Heart left ventricle (tissue), 16 donors: ENCODE measurements around the gene C12orf75. TPM values are rescaled to one million over a fixed set of nuclear protein-coding genes. Genes with fewer than 3 reads are reported as not detected.
"Not testable (repeated sequence)": the region's sequence is repeated elsewhere in the genome, so short reads cannot be mapped to it uniquely, and the experiment has no call there.

Experiments
- ATAC-seq, 4 donors: fragments of 200-7000 bp; cut with Tn5 transposase; one replicate each; pipeline ENCODE4 v1.9.1; 2020 to 2022; ENCODE audit warnings: moderate library complexity in 4 of 4, mild to moderate bottlenecking in 3 of 4, moderate number of reproducible peaks in 1 of 4
- DNase-seq, 5 donors: peaks; one replicate each; pipeline ENCODE4 v3.0.0-alpha.2; 2020
- H3K27ac ChIP-seq, 12 donors: fragments of 200-600 bp; sonication (generic) in 4 of 12; one replicate each; pipeline versions ENCODE4 v1.5.0 to v1.8.0; 2016 to 2022; ENCODE audit warnings: mild to moderate bottlenecking in 2 of 12
- H3K27me3 ChIP-seq, 9 donors: fragments of 200-600 bp; sonication (generic) in 2 of 9; one replicate each; pipeline versions ENCODE4 v1.5.1 to v1.8.0; 2016 to 2022; ENCODE audit warnings: mild to moderate bottlenecking in 3 of 9
- H3K36me3 ChIP-seq, 9 donors: fragments of 200-600 bp; sonication (generic) in 2 of 9; one replicate each; pipeline versions ENCODE4 v1.5.0 to v1.8.0; 2018 to 2022; ENCODE audit warnings: mild to moderate bottlenecking in 2 of 9
- H3K4me1 ChIP-seq, 12 donors: fragments of 200-600 bp; sonication (generic) in 4 of 12; one replicate each; pipeline versions ENCODE4 v1.5.0 to v1.8.0; 2016 to 2022; ENCODE audit warnings: mild to moderate bottlenecking in 3 of 12
- H3K4me3 ChIP-seq, 12 donors: fragments of 200-600 bp; sonication (generic) in 4 of 12; one replicate each; pipeline versions ENCODE4 v1.5.0 to v1.8.0; 2017 to 2022; ENCODE audit warnings: mild to moderate bottlenecking in 9 of 12, moderate library complexity in 4 of 12
- H3K9me3 ChIP-seq, 12 donors: fragments of 200-600 bp; sonication (generic) in 4 of 12; one replicate each; pipeline versions ENCODE4 v1.5.0 to v1.8.0; 2016 to 2022; ENCODE audit warnings: mild to moderate bottlenecking in 1 of 12
- POLR2A ChIP-seq, 2 donors: fragments of 450-650 bp; IDR thresholded peaks; one replicate each; pipeline ENCODE4 v1.6.1; 2017; ENCODE audit warnings: antibody characterized with exemption in 2 of 2, mild to moderate bottlenecking in 2 of 2, moderate library complexity in 2 of 2
- WGBS, 4 donors: extraction: QIAGEN DNeasy Blood & Tissue Kit in 2 of 4; methylation state at CpG; one replicate each; pipeline versions ENCODE4 v1.1.5 to v1.1.7; 2013 to 2018; 5-methylcytosine and 5-hydroxymethylcytosine counted together
- intact Hi-C, 10 donors: fragments of 100-400 bp; cut with DNase I; formaldehyde crosslinking; loops; one replicate each; pipeline versions ENCODE4 v1.11.1 to v1.14.2; 2022
- polyA plus RNA-seq, 2 donors: library from polyadenylated mRNA; stranded (reverse); fragments of 200-250 nt; gene quantifications; one replicate each; pipeline ENCODE4 v1.2.3, GENCODE V29; 2013
- total RNA-seq, 9 donors: library from RNA; depleted of rRNA in 2 of 9; stranded (reverse); fragments of >200 nt in 2 of 9; fragmentation: NEBNext Ultra II Directional in 3 of 9; extraction: Animal tissue kit (Norgen Biotek cat#: 25700) in 3 of 9; gene quantifications; one replicate each; pipeline versions ENCODE4 v1.1.0 to v1.2.4, GENCODE V29; 2016 to 2023
- TF ChIP-seq, protein P1 (sequence below), 12 donors: fragments of 200-600 bp; sonication (generic) in 4 of 12; IDR thresholded peaks; one replicate each; pipeline versions ENCODE4 v1.5.0 to v1.8.0; 2018 to 2022; ENCODE audit warnings: antibody characterized with exemption in 12 of 12, mild to moderate bottlenecking in 5 of 12
- donor health status: ischemic (EF 13 %, LVEDD 7.1; RV severe dilation, severe dysfunction).
- donor health status: healthy with polysubstance abuse.
- donor health status: DM: no; HTN: yes; CAD: no.
- donor health status: DM: no; HTN: no; CAD: no.
- donor health status: ischemic (EF 25% LVEDD 6.9; RV normal size, moderate dysfunction).
- donor health status: ischemic (EF 25% LVEDD 5.7; RV mildly dilated, moderate dysfunction).
- donor health status: healthy.
- donor health status: DM: yes; HTN: yes; CAD: no.
- donor health status: ischemic (EF 35%, LVEDD 5.7; RV mildly dilated, moderate dysfunction).
- donor health status: nonischemic (EF 11% LVEDD 7.7; RV severe dilation, severe dysfunction).
- donor health status: DM: yes; HTN: yes; CAD: no.
- donor health status: PGD.
- donor health status: ischemic (EF 29% LVEDD 5.4; RV normal size, mild dysfunction).
- donor health status: nonischemic (EF 23%, LVEDD 6.1; RV moderate dilation, normal function).

The C12orf75 gene
- total and polyA plus RNA-seq, 11 donors = 0.33 to 14.5 (median 1.4) TPM; not detected in 1

DNA sequence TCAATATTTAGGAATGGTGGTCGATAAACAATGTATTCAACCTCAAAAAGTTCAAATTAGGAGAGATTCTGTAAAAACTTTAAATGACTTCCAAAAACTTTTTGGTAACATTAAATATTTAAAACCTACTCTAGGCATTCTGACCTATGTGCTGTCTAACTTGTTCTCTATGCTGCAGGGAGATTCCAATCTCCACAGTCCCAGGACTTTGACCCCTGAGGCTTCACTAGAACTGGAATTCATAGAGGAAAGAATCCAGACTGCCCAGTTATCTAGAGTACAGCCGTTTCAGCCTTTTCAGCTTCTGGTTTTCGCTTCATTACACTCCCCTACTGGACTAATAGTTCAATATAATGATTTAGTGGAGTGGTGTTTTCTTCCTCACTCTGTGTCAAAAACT is 21.1 kb upstream of the C12orf75 start:
- H3K27ac ChIP-seq, H3K36me3 ChIP-seq, ATAC-seq, H3K27me3 ChIP-seq, H3K4me3 ChIP-seq, DNase-seq, intact Hi-C loops, H3K4me1 ChIP-seq: not testable (repeated sequence)
- peaks cover 0 to 10% (median 3%) of the 10 kb centered on the region in 12 donors for H3K9me3 ChIP-seq
- WGBS, 4 donors = 56 to 77% (median 75%) methylated on average over 3 of the region's 3 CpGs

DNA sequence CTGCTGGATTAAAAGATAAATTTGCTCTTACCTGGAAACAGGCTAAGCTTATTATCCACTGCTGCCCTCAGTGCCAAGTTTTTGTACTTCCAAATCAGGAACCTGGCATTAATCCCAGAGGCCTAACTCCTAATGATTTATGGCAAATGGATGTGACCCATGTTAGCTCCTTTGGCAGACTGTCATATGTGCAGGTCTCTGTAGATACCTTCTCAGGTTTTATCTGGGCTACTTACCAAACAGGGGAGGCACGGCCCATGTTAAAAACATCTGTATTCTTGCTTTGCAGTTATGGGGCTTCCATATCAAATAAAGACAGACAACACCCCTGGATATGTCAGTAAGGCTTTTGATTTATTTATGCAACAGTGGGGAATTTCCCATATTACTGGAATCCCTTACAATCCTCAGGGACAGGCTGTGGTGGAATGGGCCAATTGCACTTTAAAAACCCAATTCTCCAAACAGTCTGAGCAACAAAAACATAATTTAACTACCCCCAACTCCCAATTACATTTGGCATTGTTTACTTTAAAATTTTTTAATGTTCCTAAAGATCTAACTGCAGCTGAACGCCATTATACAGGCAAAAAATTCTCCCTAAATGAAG is 19.9 kb upstream of the C12orf75 start:
- H3K9me3 ChIP-seq = peaks cover 0 to 10% (median 3%) of the 10 kb centered on the region in 12 donors
- ATAC-seq, DNase-seq, H3K27me3 ChIP-seq, H3K36me3 ChIP-seq, H3K4me1 ChIP-seq, H3K4me3 ChIP-seq, intact Hi-C loops, H3K27ac ChIP-seq: not testable (repeated sequence)
- WGBS, 4 donors = 69 to 84% (median 77%) methylated on average over 2 of the region's 2 CpGs

DNA sequence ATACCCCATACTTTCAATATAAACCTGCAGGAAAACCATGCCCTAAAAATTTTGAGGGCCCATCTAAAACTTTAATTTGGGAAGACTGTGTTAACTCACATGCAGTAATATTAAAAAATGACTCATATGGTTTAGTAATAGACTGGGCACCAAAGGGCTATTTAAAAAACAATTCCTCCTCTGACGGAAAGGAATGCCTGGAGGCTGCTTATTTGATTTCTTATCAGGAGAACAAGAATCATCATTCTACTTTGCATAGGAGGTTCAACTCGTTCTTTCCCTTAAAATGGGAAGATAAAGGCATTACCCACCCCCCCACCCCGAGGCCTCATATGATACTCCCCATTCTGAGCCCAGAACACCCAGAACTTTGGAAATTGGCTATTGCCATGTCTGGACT is 18.6 kb upstream of the C12orf75 start:
- 61 to 72% (median 63%) methylated on average over 3 of the region's 3 CpGs for WGBS, 4 donors
- H3K27me3 ChIP-seq, intact Hi-C loops, H3K27ac ChIP-seq, ATAC-seq, H3K4me3 ChIP-seq, H3K4me1 ChIP-seq, H3K36me3 ChIP-seq, DNase-seq: not testable (repeated sequence)
- peaks cover 0 to 10% (median 3%) of the 10 kb centered on the region in 12 donors for H3K9me3 ChIP-seq

DNA sequence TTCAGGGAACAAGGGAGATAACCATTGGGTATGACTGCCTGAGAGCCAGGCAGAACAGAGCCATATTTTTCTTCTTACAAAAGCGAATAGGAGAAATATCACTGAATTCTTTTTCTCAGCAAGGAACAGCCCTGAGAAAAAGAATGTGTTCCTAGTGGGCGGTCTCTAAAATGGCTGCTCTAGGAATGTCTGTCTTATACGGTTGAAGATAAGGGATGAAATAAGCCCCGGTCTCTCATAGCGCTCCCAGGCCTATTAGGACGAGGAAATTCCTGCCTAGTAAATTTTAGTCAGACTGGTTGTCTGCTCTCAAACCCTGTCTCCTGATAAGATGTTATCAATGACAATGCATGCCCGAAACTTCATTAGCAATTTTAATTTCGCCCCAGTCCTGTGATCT is 16.7 kb upstream of the C12orf75 start:
- H3K4me1 ChIP-seq, H3K4me3 ChIP-seq, ATAC-seq, DNase-seq, H3K36me3 ChIP-seq, intact Hi-C loops, H3K27ac ChIP-seq, H3K27me3 ChIP-seq: not testable (repeated sequence)
- 89 to 93% (median 92%) methylated on average over 8 of the region's 8 CpGs for WGBS, 4 donors
- H3K9me3 ChIP-seq = peaks cover 0 to 10% (median 3%) of the 10 kb centered on the region in 12 donors

DNA sequence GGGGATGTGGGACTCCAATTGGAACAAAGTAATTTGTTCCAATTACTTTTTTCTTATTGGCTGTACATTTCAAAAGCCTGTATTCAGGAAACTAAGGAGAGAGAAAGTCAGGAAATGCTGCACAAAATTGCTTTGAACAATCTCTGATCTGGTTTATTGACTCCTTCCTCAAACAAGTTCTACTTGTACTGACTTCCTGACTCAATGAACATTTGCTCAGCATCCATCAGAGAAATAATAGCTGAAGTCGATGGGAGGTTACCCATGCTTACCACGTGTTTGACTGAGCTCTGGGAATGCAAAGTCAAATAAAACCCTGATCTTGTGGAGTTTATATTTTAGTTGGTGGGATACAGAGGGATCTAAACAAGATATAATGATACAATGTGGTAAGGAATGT is 15.4 kb upstream of the C12orf75 start:
- intact Hi-C loops = no loop called here
- Histone ChIP-seq H3K27me3 (no peaks in the 10 kb centered on the region), H3K36me3 (no peaks in the 10 kb centered on the region), H3K4me3 (no peak overlapping the region), H3K9me3 (peaks cover 0 to 10% (median 3%) of the 10 kb centered on the region in 12 donors), H3K27ac (no peak overlapping the region), H3K4me1 (peaks cover 0 to 4% (median 0%) of the 10 kb centered on the region in 12 donors)
- WGBS, 4 donors = 76 to 80% (median 77%) methylated on average over 2 of the region's 2 CpGs
- DNase-seq = no peak
- no peak for ATAC-seq
- TF ChIP-seq, protein P1, sequence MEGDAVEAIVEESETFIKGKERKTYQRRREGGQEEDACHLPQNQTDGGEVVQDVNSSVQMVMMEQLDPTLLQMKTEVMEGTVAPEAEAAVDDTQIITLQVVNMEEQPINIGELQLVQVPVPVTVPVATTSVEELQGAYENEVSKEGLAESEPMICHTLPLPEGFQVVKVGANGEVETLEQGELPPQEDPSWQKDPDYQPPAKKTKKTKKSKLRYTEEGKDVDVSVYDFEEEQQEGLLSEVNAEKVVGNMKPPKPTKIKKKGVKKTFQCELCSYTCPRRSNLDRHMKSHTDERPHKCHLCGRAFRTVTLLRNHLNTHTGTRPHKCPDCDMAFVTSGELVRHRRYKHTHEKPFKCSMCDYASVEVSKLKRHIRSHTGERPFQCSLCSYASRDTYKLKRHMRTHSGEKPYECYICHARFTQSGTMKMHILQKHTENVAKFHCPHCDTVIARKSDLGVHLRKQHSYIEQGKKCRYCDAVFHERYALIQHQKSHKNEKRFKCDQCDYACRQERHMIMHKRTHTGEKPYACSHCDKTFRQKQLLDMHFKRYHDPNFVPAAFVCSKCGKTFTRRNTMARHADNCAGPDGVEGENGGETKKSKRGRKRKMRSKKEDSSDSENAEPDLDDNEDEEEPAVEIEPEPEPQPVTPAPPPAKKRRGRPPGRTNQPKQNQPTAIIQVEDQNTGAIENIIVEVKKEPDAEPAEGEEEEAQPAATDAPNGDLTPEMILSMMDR (IDR thresholded peaks at IDR 0.05) = no peak
- no peak for TF ChIP-seq POLR2A (IDR thresholded peaks at IDR 0.05)

DNA sequence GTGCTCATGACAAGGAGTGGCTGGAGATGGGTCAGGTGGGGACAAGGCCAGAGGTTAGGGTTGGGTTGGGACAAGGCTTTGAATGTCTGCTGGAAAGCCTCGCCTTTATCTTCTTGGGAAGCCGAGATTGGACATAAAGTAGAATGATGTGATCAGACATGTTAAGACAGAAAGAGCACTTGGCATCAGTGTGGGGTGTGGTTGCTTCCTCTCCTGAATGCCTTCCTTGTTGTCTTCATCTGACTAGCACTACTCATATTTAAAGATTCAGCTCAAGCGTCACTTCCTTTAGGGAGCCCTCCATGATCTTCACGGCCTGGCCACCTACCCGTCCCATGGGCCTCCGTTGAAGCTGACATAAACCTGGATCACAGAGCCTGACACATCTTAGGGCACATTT is 14.8 kb upstream of the C12orf75 start:
- ATAC-seq (no peak), DNase-seq (no peak)
- Histone ChIP-seq H3K4me3 (no peak overlapping the region), H3K27ac (no peak overlapping the region), H3K36me3 (no peaks in the 10 kb centered on the region), H3K9me3 (peaks cover 0 to 10% (median 3%) of the 10 kb centered on the region in 12 donors), H3K4me1 (peaks cover 0 to 3% (median 0%) of the 10 kb centered on the region in 12 donors), H3K27me3 (no peaks in the 10 kb centered on the region)
- intact Hi-C loops = no loop called here
- no peak for TF ChIP-seq POLR2A (IDR thresholded peaks at IDR 0.05)
- TF ChIP-seq, protein P1 (IDR thresholded peaks at IDR 0.05) = no peak
- 85 to 95% (median 92%) methylated on average over 6 of the region's 6 CpGs for WGBS, 4 donors
